Keratinocyte (primary cell): Measurements from ENCODE around the gene AFAP1L2. TPM values are rescaled to one million over a fixed set of nuclear protein-coding genes. Genes with fewer than 3 reads are reported as not detected.
"Not testable (repeated sequence)": the region's sequence is repeated elsewhere in the genome, so short reads cannot be mapped to it uniquely, and the experiment has no call there.

Experiments
- DNase-seq: peaks from one replicate; pipeline ENCODE4 v3.0.0-alpha.2; 2011; ENCODE audit warnings: low read depth, missing footprints, low spot score
- FAIRE-seq: peaks from 2 replicates; lab custom pipeline; 2011; peaks lifted over from hg19 to GRCh38; lab: Jason Lieb, UNC
- H2AFZ ChIP-seq: 2 replicates; pipeline ENCODE4 v1.6.0; 2012; ENCODE audit warnings: low read length, control low read depth, inconsistent platforms; ENCODE audit not compliant: control insufficient read depth
- H3K27ac ChIP-seq: 2 replicates; pipeline ENCODE4 v1.5.1; 2011; ENCODE audit warnings: low read length; ENCODE audit not compliant: control insufficient read depth, insufficient read depth
- H3K27me3 ChIP-seq: 3 replicates; pipeline ENCODE4 v1.6.0; 2011; ENCODE audit warnings: low read length; ENCODE audit not compliant: control insufficient read depth, insufficient read depth; ENCODE audit errors: extremely low read depth
- H3K36me3 ChIP-seq, 2 experiments: 2 replicates in 1 of 2; 3 replicates in 1 of 2; pipeline ENCODE4 v1.5.1; 2011; ENCODE audit warnings: low read length in 2 of 2, mild to moderate bottlenecking in 1 of 2; ENCODE audit not compliant: control insufficient read depth in 2 of 2, insufficient read depth in 2 of 2; ENCODE audit errors: extremely low read depth in 1 of 2
- H3K4me1 ChIP-seq: 3 replicates; pipeline ENCODE4 v1.5.1; 2011; ENCODE audit warnings: low read length; ENCODE audit not compliant: control insufficient read depth, insufficient read depth; ENCODE audit errors: extremely low read depth
- H3K4me2 ChIP-seq: 3 replicates; pipeline ENCODE4 v1.6.0; 2011; ENCODE audit warnings: low read depth, low read length; ENCODE audit not compliant: control insufficient read depth, insufficient read depth; ENCODE audit errors: extremely low read depth
- H3K4me3 ChIP-seq, 3 experiments: fragments of 200-600 bp in 1 of 3; sonication (generic) in 1 of 3; 2 replicates in 2 of 3; 3 replicates in 1 of 3; pipeline ENCODE4 v1.5.1; 2011 to 2016; ENCODE audit warnings: low read length in 3 of 3, mild to moderate bottlenecking in 3 of 3, control low read depth in 2 of 3, inconsistent platforms in 1 of 3, low read depth in 1 of 3, mixed read lengths in 1 of 3, mixed run types in 1 of 3, moderate library complexity in 1 of 3; ENCODE audit not compliant: control insufficient read depth in 2 of 3, insufficient read depth in 2 of 3; ENCODE audit errors: extremely low read depth in 1 of 3
- H3K79me2 ChIP-seq: 2 replicates; pipeline ENCODE4 v1.6.0; 2012; ENCODE audit warnings: low read length; ENCODE audit not compliant: control insufficient read depth, insufficient read depth
- H3K9ac ChIP-seq: 3 replicates; pipeline ENCODE4 v1.6.0; 2011; ENCODE audit warnings: low read length; ENCODE audit not compliant: control insufficient read depth, insufficient read depth; ENCODE audit errors: extremely low read depth
- H3K9me1 ChIP-seq: 3 replicates; pipeline ENCODE4 v1.6.0; 2011; ENCODE audit warnings: low read length; ENCODE audit not compliant: control insufficient read depth, insufficient read depth; ENCODE audit errors: extremely low read depth
- H3K9me3 ChIP-seq: 2 replicates; pipeline ENCODE4 v1.5.1; 2012; ENCODE audit warnings: low read depth, low read length; ENCODE audit not compliant: control insufficient read depth
- H4K20me1 ChIP-seq: 3 replicates; pipeline ENCODE4 v1.6.0; 2011; ENCODE audit warnings: low read length; ENCODE audit not compliant: control insufficient read depth, insufficient read depth; ENCODE audit errors: extremely low read depth
- EZH2 ChIP-seq: IDR thresholded peaks from one replicate; pipeline ENCODE4 v1.6.1; 2012; ENCODE audit warnings: inconsistent platforms, mild to moderate bottlenecking, low read length, moderate library complexity
- dilution Hi-C: fragments of 300-500 bp; cut with MboI; formaldehyde crosslinking; loops from one replicate; pipeline ENCODE4 v1.7.0; 2020; ENCODE audit warnings: low sequenced_read_pairs; ENCODE audit not compliant: extremely low pct_ligation_motif_present
- polyA plus RNA-seq, 5 experiments: library from polyadenylated mRNA; depleted of rRNA in 3 of 5; stranded (reverse) in 3 of 5; stranded (forward) in 1 of 5; unstranded in 1 of 5; fragments of >200 nt; gene quantifications; 1 replicate in 1 of 5; 2 replicates in 3 of 5; 3 replicates in 1 of 5; pipeline versions ENCODE4 v1.2.1 to v1.2.3, GENCODE V29; 2011 to 2012; ENCODE audit warnings: missing spikeins in 2 of 5, low read depth in 1 of 5, low replicate concordance in 1 of 5
- TF ChIP-seq, protein P1 (sequence below), 3 experiments: IDR thresholded peaks in 1 of 3; conservative IDR thresholded peaks in 1 of 3; optimal IDR thresholded peaks in 1 of 3; 2 replicates in 2 of 3; 3 replicates in 1 of 3; pipeline versions ENCODE3 to v1.5.1; 2011; ENCODE audit warnings: low read length in 3 of 3, mild to moderate bottlenecking in 3 of 3, moderate library complexity in 2 of 3, control low read depth in 1 of 3, inconsistent platforms in 1 of 3; ENCODE audit not compliant: insufficient read depth in 2 of 3; ENCODE audit errors: extremely low read depth in 1 of 3

AFAP1L2 gene
- polyA plus RNA-seq, 1 donor (not counting 4 experiments of a cell fraction or from before 2014, with no cell fraction given) = 40.4 TPM

DNA sequence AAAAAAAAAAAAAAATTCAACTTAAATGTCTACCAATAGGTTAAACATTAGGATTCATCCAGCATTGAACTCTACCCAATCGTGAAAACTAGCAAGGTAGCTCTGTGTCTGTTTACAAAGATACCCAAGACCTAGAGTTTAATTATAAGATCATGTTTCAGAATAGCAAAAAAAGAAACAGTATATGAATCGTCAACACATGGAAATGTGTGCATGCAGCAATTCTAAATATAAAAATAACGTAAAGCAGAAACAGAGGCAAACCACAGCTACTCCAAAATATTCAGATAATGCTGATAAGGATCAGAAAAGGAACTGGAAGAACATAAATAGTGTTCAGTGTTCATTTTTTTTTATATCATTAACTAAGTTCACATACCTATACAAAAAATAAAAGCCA is 68.7 kb downstream of the AFAP1L2 start:
- Histone ChIP-seq H3K27me3 (no peaks in the 10 kb centered on the region), H3K4me2 (no peak overlapping the region), H4K20me1 (no peaks in the 10 kb centered on the region), H3K9ac (no peak overlapping the region), H3K4me1 (peaks cover 36% of the 10 kb centered on the region), H3K36me3 (peaks cover 6 to 44% of the 10 kb centered on the region in 2 experiments), H3K9me1 (peaks cover 4% of the 10 kb centered on the region), H3K9me3 (no peaks in the 10 kb centered on the region), H2AFZ (no peak overlapping the region), H3K4me3 (no peak overlapping the region), H3K27ac (no peak overlapping the region), H3K79me2 (peaks cover 10% of the 10 kb centered on the region)
- dilution Hi-C loops = no loop called here
- no peak for TF ChIP-seq EZH2
- TF ChIP-seq, protein P1, sequence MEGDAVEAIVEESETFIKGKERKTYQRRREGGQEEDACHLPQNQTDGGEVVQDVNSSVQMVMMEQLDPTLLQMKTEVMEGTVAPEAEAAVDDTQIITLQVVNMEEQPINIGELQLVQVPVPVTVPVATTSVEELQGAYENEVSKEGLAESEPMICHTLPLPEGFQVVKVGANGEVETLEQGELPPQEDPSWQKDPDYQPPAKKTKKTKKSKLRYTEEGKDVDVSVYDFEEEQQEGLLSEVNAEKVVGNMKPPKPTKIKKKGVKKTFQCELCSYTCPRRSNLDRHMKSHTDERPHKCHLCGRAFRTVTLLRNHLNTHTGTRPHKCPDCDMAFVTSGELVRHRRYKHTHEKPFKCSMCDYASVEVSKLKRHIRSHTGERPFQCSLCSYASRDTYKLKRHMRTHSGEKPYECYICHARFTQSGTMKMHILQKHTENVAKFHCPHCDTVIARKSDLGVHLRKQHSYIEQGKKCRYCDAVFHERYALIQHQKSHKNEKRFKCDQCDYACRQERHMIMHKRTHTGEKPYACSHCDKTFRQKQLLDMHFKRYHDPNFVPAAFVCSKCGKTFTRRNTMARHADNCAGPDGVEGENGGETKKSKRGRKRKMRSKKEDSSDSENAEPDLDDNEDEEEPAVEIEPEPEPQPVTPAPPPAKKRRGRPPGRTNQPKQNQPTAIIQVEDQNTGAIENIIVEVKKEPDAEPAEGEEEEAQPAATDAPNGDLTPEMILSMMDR (optimal IDR thresholded peaks at IDR 0.05 in 1 of 3, IDR thresholded peaks at IDR 0.05 in 1 of 3, conservative IDR thresholded peaks at IDR 0.05 in 1 of 3; ENCODE audit: extremely low read depth in 1 of 3, insufficient read depth in 2 of 3, low read length in 3 of 3) = no peak
- no peak for DNase-seq
- FAIRE-seq = no peak

DNA sequence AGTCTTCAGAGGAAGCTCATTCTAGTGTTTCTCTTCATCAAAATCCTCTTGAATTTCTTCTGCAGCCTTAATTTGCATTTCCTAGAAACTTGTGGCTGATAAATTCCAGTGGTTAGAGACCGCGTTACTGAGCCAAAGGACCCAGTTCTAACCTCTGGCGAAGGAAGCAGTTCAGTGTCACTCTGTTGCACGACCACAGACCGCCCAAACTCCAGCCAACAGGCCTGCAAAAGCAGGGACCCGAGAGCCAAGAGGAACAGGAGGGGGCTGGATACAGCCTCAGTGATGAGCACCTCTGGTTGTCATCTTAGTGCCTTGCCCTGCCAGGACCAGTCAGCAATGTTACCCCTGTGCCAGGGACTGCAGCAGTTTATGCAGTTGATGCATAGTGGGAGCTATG is 70.0 kb downstream of the AFAP1L2 start:
- H3K79me2 ChIP-seq = peaks cover 10% of the 10 kb centered on the region
- no peaks in the 10 kb centered on the region for H3K27me3 ChIP-seq
- peaks cover 36% of the 10 kb centered on the region for H3K4me1 ChIP-seq
- FAIRE-seq (no peak), DNase-seq (no peak)
- H3K4me3 ChIP-seq = no peak overlapping the region
- no peak overlapping the region for H3K9ac ChIP-seq
- H4K20me1 ChIP-seq = no peaks in the 10 kb centered on the region
- dilution Hi-C loops = no loop called here
- TF ChIP-seq, protein P1 (optimal IDR thresholded peaks at IDR 0.05 in 1 of 3, IDR thresholded peaks at IDR 0.05 in 1 of 3, conservative IDR thresholded peaks at IDR 0.05 in 1 of 3; ENCODE audit: extremely low read depth in 1 of 3, insufficient read depth in 2 of 3, low read length in 3 of 3) = no peak
- TF ChIP-seq EZH2 = no peak
- peaks cover 6 to 48% of the 10 kb centered on the region in 2 experiments for H3K36me3 ChIP-seq
- H3K4me2 ChIP-seq = no peak overlapping the region
- peaks cover 4% of the 10 kb centered on the region for H3K9me1 ChIP-seq
- no peaks in the 10 kb centered on the region for H3K9me3 ChIP-seq
- H3K27ac ChIP-seq = no peak overlapping the region
- no peak overlapping the region for H2AFZ ChIP-seq

- H3K4me2 ChIP-seq, H3K9me3 ChIP-seq, H3K4me3 ChIP-seq, H3K9me1 ChIP-seq, FAIRE-seq, H4K20me1 ChIP-seq, H3K27me3 ChIP-seq, H3K27ac ChIP-seq, dilution Hi-C loops, H2AFZ ChIP-seq, H3K9ac ChIP-seq, H3K79me2 ChIP-seq, DNase-seq: not testable (repeated sequence)
- Histone ChIP-seq H3K4me1 (peaks cover 36% of the 10 kb centered on the region), H3K36me3 (peaks cover 12 to 50% of the 10 kb centered on the region in 2 experiments)
Observed at GRCh38 chr10:114333441-114333840, 70.9 kb downstream of the AFAP1L2 start.
